T-helper 1 cell treated with Interleukin-12 subunit alpha and Interleukin-12 subunit beta and Interleukin-4 antibody, amounts not matched to agents 30 ng/mL and 1 ng/mL, for 36 hours (primary cell): Measurements from ENCODE around the gene FBXO21. TPM values are rescaled to one million over a fixed set of nuclear protein-coding genes. Genes with fewer than 3 reads are reported as not detected.
"Not testable (repeated sequence)": the region's sequence is repeated elsewhere in the genome, so short reads cannot be mapped to it uniquely, and the experiment has no call there.

Source experiments
- intact Hi-C: fragments of 100-400 bp; cut with micrococcal nuclease; formaldehyde crosslinking; loops from one replicate; pipeline ENCODE4 v1.15.1; 2024
- total RNA-seq: library from RNA; stranded (reverse); gene quantifications from 2 replicates; pipeline ENCODE4 v1.2.3, GENCODE V29; 2022

Gene FBXO21
- total RNA-seq, result 27.1 and 27.2 TPM in 2 replicates

- intact Hi-C loops, result loop anchor here (1.0 to 5.0 kb wide), 6 partner anchors 35 to 1183 kb away; partner anchors contain the start of genes FBXW8, MED13L and RFC5
Observed at GRCh38 chr12:117190210-117190781, at the start of gene FBXO21. Gene FBXO21 (minus strand): TSS chr12:117190470. CDS start chr12:117190456, 14 bp downstream.

- intact Hi-C loops, result loop anchor here (1.0 to 5.0 kb wide), 2 partner anchors 131 to 351 kb away; no protein-coding TSS in a partner anchor
Observed at GRCh38 chr12:117236456-117237001, 46.3 kb upstream of the FBXO21 start.

- intact Hi-C loops, result loop anchor here (5.0 kb wide), 1 partner anchor 132 kb away; no protein-coding TSS in a partner anchor
Observed at GRCh38 chr12:117235261-117235660, 45.0 kb upstream of the FBXO21 start.

GRCh38 chr12:117234441-117234840 is 44.2 kb upstream of the FBXO21 start:
- intact Hi-C loops, result no loop called here

GRCh38 chr12:117231750-117232149 is 41.5 kb upstream of the FBXO21 start:
- intact Hi-C loops, result no loop called here

GRCh38 chr12:117228239-117228638 is 38.0 kb upstream of the FBXO21 start:
- intact Hi-C loops, result no loop called here

- intact Hi-C loops, result no loop called here
Observed at GRCh38 chr12:117227000-117227653, 36.9 kb upstream of the FBXO21 start.

GRCh38 chr12:117226505-117226904 is 36.2 kb upstream of the FBXO21 start:
- intact Hi-C loops, result no loop called here

- intact Hi-C loops, result no loop called here
Observed at GRCh38 chr12:117225179-117225578, 34.9 kb upstream of the FBXO21 start.

- intact Hi-C loops, result not testable (repeated sequence)
Observed at GRCh38 chr12:117220947-117221346, 30.7 kb upstream of the FBXO21 start.

GRCh38 chr12:117218149-117218548 is 27.9 kb upstream of the FBXO21 start:
- intact Hi-C loops, result loop anchor here (10.0 kb wide), 1 partner anchor 757 kb away; no protein-coding TSS in a partner anchor

GRCh38 chr12:117216686-117217085 is 26.4 kb upstream of the FBXO21 start:
- intact Hi-C loops, result loop anchor here (10.0 kb wide), 1 partner anchor 758 kb away; no protein-coding TSS in a partner anchor

GRCh38 chr12:117214797-117215196 is 24.5 kb upstream of the FBXO21 start:
- intact Hi-C loops, result loop anchor here (5.0 to 10.0 kb wide), 2 partner anchors 638 to 760 kb away; no protein-coding TSS in a partner anchor

GRCh38 chr12:117213295-117213808 is 23.1 kb upstream of the FBXO21 start:
- intact Hi-C loops, result loop anchor here (5.0 to 10.0 kb wide), 2 partner anchors 639 to 761 kb away; no protein-coding TSS in a partner anchor

- intact Hi-C loops, result loop anchor here (1.0 to 10.0 kb wide), 3 partner anchors 625 to 762 kb away; no protein-coding TSS in a partner anchor
Observed at GRCh38 chr12:117212563-117213190, 22.4 kb upstream of the FBXO21 start.

GRCh38 chr12:117210266-117210918 is 20.1 kb upstream of the FBXO21 start:
- intact Hi-C loops, result loop anchor here (5.0 to 10.0 kb wide), 2 partner anchors 642 to 764 kb away; no protein-coding TSS in a partner anchor

GRCh38 chr12:117209626-117210025 is 19.4 kb upstream of the FBXO21 start:
- intact Hi-C loops, result loop anchor here (5.0 to 10.0 kb wide), 3 partner anchors 643 to 1332 kb away; no protein-coding TSS in a partner anchor

- intact Hi-C loops, result loop anchor here (5.0 kb wide), 1 partner anchor 1332 kb away; no protein-coding TSS in a partner anchor
Observed at GRCh38 chr12:117208811-117209455, 18.7 kb upstream of the FBXO21 start.

GRCh38 chr12:117208206-117208605 is 17.9 kb upstream of the FBXO21 start:
- intact Hi-C loops, result loop anchor here (5.0 kb wide), 1 partner anchor 1331 kb away; no protein-coding TSS in a partner anchor

- intact Hi-C loops, result loop anchor here (5.0 kb wide), 1 partner anchor 1330 kb away; no protein-coding TSS in a partner anchor
Observed at GRCh38 chr12:117207675-117208074, 17.4 kb upstream of the FBXO21 start.
